MM.1S (cell line): ENCODE measurements around the gene SLC35F3.

Source experiments
- CTCF ChIP-seq: fragments of 300-600 bp; sonication (generic); IDR thresholded peaks from 2 replicates; pipeline ENCODE4 v1.5.1; 2016; ENCODE audit warnings: antibody characterized with exemption, low read length, mixed read lengths
- EZH2 ChIP-seq: fragments of 300-600 bp; sonication (generic); optimal IDR thresholded peaks from 2 replicates; pipeline ENCODE3; 2017; ENCODE audit warnings: low read depth, mild to moderate bottlenecking, antibody characterized with exemption, low read length, mixed read lengths
- EZH2phosphoT487 ChIP-seq: fragments of 300-600 bp; sonication (generic); IDR thresholded peaks from 2 replicates; pipeline ENCODE4 v1.6.1; 2018; ENCODE audit warnings: antibody characterized with exemption, low read length

GRCh38 chr1:234144901-234145300 lies 240.4 kb downstream of the SLC35F3 start:
- TF ChIP-seq EZH2 (no peak), CTCF (no peak), EZH2phosphoT487 (no peak)
